ENCODE data around the gene PDLIM1.

- no peak for TF ChIP-seq POLR2A (IDR thresholded peaks at IDR 0.05; ENCODE audit: low read length)
- no peak for TF ChIP-seq GATA1 (IDR thresholded peaks at IDR 0.05; ENCODE audit: low read depth, low read length)
Measured at GRCh38 chr10:95260397-95260881, 30.4 kb downstream of the PDLIM1 start.
